ENCODE results near the gene WNT3A.

The WNT3A gene

DNA sequence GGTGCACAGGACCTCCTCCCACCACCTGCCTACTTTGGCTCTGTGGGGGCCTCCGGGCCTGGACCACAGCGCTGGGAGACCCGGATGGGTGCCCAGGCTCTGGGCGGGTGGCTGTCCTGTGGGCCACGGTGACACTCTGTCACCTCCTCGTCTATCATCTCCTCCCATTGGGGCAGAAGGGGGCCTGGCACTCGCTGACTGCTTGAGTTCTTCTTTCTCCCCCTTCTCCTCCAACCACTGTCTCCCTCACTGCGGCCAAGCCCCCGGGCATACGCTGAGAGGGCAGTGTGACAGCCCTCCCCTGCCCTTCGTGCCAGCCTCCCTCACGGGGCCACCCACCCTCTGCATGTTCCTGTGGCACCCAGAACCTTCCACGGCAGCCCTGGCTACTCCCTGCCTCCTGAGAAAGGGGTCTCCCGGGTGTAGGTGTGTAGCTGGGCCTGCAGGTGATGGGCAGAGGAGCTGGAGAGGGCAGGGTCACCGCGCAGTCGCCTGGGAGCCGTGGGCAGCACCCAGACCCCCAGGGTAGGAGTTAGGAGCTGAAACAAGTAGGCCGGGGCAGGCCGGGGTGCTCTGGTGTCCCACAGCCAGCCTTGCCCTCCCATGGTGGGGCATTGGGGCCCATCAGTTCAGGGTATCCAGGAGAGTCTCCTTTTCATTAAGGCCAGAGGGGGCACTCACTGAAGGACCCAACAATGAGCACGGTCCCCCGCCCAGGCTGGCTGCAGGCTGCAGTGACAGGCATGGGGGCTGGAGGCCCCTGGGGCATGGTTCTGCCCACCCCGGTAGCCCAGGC, 66.5 kb downstream of the WNT3A start:
- DNase-seq: no peak

GRCh38 chr1:228073857-228074545, 67.2 kb downstream of the WNT3A start:
- DNase-seq: no peak

GRCh38 chr1:228074954-228075730, 68.3 kb downstream of the WNT3A start:
- no peak for DNase-seq

DNA sequence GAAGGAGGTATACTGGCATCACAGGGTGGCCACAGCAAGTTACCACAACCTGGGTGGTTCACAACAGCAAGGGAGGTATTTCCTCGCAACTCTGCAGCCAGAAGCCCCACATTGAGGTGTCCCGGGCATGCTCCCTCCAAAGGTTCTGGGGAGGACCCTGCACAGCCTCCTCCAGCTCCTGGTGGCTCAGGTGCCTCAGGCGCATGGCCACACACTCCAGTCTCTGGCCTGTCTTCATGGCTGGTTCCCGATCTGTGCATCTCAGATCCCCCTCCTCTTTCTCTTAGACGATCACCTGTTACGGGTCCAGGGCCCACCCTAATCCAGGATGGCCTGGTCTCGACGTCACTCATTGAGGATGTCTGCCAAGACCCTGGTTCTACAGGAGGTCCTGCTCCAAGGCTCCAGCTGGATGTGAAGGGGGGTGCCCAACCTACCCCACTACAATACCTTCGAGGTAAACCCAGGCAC, 69.0 kb downstream of the WNT3A start:
- no peak for DNase-seq

GRCh38 chr1:228076796-228077430, 70.1 kb downstream of the WNT3A start:
- no peak for DNase-seq

DNA sequence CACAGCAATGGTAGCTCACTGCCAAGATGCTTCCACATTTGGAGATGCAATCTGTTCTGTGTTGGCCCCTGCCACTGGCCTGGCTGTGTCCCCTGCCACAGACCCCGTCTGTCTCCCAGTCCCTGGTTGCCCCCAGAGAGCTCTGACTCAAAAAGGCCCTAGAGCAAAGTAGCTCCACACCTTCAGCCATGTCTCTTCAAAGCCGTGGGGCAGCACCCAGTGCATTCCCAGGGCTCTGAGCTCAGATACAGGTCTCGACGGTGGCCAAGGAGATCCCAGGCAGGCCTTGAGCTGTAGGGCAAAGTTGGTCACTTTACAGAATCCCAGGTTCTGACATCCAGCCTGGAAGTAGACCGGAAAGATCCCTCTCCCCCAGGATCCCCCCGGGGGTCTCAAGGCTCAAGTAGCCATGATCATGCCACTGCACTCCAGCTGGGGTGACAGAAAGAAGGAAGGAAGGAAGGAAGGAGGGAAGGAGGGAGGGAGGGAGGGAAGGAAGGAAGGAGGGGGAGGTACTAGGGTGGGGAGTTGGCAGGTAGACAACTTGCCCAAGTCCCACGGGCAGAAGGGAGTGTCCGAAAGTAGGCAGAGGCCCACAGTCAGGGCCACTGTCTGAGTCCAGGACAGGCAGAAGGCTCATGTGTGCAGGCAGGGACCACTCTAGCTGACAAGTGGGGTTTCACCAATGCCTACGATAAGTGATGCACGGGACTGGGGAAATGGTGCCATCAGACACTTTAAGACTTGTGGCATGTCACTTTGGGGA, 71.0 kb downstream of the WNT3A start:
- no peak for DNase-seq

DNA sequence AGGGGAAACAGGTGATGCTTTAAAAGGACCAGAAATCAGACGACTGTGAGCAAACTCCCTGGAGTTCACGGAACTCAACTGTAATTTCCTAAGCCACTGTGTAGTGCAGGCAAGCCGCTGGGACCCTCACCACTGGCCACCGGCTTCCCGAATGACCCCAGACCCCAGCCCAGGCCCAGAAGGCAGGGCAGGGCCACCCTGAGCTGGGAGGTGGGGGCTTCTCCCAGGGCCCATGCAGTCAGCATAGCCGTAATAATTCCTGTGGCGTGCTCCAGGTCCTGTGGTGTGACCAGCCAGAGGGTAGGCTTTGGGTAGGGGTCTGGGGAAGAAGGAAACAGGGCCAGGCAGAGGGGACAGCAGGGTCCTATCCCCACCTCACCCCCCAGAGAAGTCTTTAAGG, 72.2 kb downstream of the WNT3A start:
- DNase-seq: no peak

GRCh38 chr1:228079601-228080263, 72.9 kb downstream of the WNT3A start:
- no peak for DNase-seq

DNA sequence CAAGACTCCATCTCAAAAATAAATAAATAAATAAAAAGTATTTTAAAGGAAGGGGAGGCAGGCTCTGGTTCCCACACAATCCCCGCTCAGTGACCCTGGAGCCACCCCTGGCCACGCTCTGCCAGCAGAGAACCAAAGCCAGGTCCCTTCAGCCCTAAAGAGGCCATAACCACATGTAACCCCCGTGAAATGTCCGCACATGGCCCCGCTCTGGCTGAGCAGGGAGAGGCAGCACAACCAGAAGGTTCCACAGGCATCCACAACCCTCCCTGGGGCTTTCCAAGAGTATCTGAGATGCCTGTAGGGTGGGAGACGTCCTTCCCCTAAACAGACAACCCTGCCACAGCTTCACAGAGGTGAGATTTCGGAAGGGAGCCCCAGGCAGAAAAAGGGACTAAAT, 74.3 kb downstream of the WNT3A start:
- DNase-seq: no peak

DNA sequence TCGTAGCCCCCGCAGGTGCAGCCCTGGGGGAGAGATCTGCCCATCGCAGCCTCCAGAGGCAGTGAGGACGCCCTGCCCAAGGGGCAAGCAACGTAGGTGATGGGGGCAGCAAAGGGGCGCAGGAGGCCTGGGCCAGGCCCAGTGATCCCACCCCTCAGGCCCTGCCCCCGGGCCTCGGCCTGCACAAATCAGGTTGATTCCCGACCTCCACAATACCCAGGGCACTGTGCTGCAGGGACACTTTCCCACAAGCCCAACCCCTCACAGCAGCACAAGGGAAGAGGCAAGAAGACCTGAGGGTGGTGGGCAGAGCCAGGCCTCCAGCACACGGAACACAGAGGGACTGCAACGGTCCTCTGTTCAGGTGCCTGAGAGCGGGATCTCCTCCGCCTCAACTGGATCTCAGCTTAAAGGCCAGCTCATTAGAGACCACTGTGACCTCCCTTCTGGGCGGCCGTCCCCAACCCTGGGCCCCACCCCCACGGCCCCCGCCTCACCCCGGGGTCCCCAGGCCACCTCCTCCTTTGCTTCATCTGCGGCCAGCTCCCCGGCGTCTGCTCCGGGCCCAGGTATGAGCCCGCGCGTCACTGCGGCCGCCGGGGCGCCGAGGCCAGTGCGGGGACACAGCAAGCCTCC, 74.9 kb downstream of the WNT3A start:
- DNase-seq: peak; percentile 58

GRCh38 chr1:228082214-228082917, 75.6 kb downstream of the WNT3A start, which contains the start of gene ARF1:
Gene ARF1, plus strand, starts transcription at chr1:228082708. Its CDS starts 14,407 bp downstream, at chr1:228097115.
- DNase-seq: peak; percentile 98

DNA sequence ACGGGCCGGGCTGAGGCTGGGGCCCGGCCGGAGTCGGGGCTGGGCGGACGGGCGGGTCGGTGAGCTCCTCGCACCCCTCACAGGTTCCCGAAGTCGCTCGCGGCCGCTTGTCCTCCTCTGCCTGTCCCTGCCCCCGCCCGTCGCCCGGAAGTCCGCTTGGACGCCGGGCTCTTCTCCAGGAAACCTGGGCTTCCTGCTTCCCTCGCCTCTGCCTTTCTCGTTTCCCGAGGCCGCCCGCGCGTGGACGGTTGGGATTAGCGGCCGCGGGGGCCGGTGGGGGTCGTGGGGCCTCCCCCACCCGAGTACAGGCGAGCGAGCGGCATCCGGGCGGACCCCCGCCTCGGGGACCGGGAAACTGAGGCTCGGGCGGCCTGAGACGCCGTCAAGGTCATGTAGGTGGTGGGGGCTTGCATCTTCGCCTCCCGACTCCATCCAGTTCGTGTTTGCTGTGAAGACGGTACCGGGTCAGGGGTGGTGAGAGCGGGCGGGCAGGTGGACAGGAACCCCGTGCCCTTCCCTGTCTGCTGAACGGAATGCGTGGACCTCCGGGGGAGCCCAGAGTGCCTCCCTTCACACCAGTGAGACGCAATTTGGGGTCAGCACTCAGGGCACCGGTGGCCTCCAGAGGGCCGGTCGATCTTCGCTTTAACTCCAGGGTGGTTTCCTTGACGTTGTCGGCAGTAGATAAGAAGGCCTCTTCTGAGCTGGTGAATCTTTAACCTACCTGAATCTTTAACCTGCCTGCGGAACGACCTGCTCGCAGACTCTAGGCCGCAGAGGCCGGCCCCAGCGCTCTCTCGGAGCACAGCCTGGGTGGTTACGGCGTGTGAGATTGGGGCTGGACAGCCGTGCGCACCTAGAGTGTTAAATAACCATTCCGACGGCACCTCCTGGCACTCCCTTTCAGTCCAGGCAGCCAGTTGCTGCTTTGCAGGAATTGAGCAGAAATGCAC, 76.4 kb downstream of the WNT3A start:
- peak; percentile 58 for DNase-seq

- peak; percentile 62 for DNase-seq
Measured at GRCh38 chr1:228083871-228084278, 77.1 kb downstream of the WNT3A start.

DNA sequence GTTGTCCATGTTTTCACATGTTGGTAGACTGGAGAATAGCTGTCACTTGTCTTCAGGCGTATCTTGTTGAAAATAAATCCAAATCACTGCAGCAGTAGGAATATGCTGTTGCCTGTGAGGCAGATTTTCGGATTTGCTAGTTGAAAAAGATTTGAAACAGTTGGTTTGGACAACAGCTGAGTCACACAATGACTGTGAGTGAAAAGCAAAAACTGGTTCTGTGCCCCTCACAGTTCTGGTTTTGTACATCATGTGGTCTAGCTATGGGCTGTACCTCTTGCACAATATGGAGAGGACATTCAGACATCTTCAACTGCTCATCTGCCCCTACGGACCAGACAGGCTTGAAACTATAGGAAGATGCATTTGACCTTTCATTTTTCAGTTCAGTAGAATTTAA, 77.5 kb downstream of the WNT3A start:
- peak; percentile 67 for DNase-seq

GRCh38 chr1:228084797-228085196, 78.0 kb downstream of the WNT3A start:
- no peak for DNase-seq

GRCh38 chr1:228085287-228085951, 78.6 kb downstream of the WNT3A start:
- DNase-seq: peak; percentile 34

DNA sequence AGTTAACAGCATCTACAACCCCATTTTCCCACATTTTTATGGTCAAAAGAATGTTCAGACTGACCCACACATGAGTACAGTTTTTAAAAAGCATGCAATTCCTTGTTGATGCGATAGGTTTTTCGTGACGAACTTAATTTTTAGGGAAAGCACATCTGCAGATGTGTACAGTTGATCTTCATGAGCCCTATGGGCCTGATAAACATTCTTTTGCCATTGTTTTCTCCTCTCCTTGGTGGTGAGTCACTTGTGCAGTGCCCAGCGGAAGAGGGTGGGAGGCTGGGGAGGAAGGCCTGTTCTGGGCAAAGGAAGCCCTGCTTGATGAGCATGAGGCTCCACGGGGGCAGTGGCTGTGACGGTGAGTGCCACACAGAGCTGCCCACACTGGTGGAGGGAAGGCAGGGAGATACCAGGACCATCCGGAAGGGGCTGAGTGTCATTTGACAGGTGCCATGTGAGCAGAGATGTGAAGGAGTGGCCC, 81.0 kb downstream of the WNT3A start:
- no peak for DNase-seq

Measured in OCI-M1 (cell line).